GM19023 (cell line): ENCODE results near the gene ADRM1.

ENCODE experiments used
- ATAC-seq: cut with Tn5 transposase; IDR thresholded peaks from one replicate; pipeline ENCODE4 v1.9.1; 2021; ENCODE audit warnings: mild to moderate bottlenecking, moderate library complexity; ENCODE audit not compliant: unreplicated experiment

The ADRM1 gene

GRCh38 chr20:62277253-62277652 is 25.5 kb upstream of the ADRM1 start:
- no peak for ATAC-seq

- ATAC-seq = no peak
These were observed 22.5 kb upstream of the ADRM1 start for GRCh38 chr20:62280303-62280702.

- ATAC-seq = no peak
These were observed 21.4 kb upstream of the ADRM1 start for GRCh38 chr20:62281161-62281933.

DNA sequence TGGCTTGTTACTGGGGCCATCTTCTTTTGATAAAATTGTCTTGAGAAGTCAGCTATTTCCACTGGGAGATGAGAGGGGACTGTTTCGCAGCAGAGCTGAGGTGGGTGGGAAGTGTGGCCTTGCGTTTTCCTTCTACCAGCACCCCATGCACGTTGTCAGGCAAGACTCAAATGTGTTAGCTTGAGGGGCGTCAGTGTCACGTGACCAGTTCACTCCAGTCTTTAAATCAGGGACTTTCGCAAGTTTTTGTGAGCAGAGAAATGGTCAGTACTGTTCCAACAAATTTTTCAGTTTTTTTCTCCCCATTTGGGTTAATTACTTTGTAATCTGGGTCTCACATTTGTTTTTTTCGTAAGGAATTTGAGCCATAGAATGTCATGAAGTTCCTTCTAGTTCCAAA is 20.7 kb upstream of the ADRM1 start:
- ATAC-seq = no peak

- no peak for ATAC-seq
These were observed 19.8 kb upstream of the ADRM1 start for GRCh38 chr20:62282877-62283503.

- no peak for ATAC-seq
These were observed 18.3 kb upstream of the ADRM1 start for GRCh38 chr20:62284448-62284847.

- no peak for ATAC-seq
These were observed 17.6 kb upstream of the ADRM1 start for GRCh38 chr20:62285151-62285550.

- no peak for ATAC-seq
These were observed 17.1 kb upstream of the ADRM1 start for GRCh38 chr20:62285722-62286121.

DNA sequence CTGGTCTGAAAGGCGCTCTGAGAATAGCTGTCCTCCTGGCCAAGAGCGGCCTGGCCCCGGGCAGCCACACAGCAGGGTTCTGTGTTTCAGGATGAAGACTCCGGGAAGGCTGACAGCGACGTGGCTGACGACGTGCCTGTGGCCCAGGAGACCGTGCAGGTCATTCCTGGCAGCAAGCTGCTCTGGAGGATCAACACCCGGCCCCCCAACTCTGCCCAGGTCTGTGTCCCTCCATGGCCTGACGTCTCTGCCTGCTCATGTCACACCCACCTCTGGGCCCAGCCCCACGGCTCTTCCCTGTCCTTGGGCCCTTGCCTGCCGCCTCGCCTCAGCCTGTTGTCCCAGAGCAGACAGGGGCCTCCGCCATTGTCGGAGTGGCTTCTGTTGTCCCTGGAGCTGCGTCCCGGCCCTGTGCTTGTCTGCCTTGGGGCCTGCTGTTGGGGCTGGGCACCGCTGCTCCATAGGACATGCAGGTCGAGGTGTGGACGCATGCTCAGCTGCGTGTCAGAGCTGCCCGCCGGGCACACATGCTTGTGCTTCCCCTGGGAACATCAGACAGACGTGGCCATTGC is 16.2 kb upstream of the ADRM1 start:
- no peak for ATAC-seq

DNA sequence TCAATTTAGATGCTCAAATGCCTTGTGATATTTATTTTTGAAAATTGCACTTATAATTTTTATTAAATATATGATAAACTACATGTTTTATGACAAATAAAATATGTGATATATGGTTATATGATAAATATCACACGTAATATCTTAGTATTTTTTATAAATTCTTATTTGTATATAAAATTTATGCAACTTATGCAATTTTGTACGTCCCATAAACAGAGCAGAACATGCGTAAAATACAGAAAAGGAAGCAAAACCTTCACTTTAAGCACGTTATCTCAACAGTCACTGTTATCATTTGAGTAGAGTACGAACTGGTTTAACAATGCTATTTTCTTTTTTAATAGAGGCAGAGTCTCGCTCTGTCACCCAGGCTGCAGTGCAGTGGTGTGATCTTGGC is 15.7 kb upstream of the ADRM1 start:
- no peak for ATAC-seq

DNA sequence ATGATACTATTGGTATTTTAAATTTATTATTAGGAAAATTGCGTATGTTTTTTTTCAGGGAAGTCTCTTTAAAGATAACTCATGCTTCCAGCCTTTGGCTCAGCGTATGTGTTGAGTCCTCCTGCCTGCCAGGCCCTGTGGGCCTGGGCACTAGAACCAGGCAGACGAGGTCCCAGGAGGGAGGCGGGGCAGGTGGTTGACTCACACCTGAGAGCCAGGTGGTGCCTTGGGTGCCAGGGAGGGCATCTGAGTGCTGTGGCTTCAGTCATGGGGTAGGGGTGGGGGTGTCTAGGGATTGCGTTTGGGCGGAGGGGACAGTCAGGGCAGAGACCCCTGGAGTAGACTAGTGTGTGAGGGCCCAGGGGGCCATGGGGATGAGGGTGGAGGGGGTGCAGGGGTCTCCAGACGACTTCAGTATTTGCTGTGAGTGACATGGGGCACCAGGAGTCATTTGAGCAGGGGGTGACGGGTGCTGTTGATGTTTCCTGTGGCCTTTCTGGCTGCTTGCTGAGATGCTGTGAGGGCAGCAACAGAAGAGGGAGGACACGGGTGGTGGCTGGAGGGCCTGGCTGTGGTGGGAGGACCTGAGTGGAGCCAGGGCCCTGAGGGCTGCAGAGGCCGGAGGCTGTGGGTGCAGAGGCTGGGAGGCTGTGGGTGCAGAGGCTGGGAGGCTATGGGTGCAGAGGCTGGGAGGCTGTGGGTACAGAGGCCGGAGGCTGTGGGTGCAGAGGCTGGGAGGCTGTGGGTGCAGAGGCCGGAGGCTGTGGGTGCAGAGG is 14.8 kb upstream of the ADRM1 start:
- ATAC-seq = no peak

DNA sequence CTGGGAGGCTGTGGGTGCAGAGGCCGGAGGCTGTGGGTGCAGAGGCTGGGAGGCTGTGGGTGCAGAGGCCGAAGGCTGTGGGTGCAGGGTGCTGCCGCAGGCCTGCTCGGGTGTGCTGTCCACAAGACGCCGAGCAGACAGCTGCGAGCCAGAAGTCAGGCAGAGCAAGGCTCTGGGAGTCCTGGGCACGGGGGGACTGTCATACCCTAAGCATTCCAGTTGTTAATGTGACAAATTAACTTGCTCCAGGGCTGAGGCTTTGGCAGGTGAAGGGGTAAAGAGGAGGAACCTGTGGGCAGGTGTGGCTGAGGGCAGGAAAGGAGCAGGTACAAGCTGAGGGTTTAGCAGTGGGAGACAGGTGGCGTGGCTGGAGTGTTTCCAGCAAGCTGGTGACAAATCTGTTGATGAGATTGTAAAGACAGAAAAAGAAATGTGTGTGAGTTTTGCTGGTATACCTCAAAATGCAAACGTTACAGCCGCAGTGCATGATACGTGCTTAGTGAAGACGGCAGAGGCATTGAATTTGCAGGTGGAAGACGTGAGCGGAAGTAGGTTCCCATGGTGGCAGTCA is 14.2 kb upstream of the ADRM1 start:
- ATAC-seq = no peak

DNA sequence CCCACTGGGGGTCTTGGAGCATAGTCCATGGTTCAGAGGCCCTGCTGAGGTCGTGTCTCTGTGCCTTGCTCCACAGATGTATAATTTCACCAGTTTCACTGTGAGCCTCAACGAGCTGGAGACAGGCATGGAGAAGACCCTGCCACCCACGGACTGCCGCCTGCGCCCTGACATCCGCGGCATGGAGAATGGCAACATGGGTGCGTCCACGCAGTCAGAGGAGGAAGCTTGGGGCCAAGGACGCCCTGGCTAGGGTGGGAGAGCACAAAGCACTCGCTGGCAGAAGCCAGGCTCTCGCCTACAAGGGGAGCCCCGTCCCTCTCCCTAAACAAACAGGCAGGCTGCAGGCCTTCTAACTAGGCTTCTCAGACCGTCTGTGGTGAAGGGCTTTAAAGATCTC is 13.7 kb upstream of the ADRM1 start:
- ATAC-seq = no peak

- ATAC-seq = no peak
These were observed 12.9 kb upstream of the ADRM1 start for GRCh38 chr20:62289898-62290297.

DNA sequence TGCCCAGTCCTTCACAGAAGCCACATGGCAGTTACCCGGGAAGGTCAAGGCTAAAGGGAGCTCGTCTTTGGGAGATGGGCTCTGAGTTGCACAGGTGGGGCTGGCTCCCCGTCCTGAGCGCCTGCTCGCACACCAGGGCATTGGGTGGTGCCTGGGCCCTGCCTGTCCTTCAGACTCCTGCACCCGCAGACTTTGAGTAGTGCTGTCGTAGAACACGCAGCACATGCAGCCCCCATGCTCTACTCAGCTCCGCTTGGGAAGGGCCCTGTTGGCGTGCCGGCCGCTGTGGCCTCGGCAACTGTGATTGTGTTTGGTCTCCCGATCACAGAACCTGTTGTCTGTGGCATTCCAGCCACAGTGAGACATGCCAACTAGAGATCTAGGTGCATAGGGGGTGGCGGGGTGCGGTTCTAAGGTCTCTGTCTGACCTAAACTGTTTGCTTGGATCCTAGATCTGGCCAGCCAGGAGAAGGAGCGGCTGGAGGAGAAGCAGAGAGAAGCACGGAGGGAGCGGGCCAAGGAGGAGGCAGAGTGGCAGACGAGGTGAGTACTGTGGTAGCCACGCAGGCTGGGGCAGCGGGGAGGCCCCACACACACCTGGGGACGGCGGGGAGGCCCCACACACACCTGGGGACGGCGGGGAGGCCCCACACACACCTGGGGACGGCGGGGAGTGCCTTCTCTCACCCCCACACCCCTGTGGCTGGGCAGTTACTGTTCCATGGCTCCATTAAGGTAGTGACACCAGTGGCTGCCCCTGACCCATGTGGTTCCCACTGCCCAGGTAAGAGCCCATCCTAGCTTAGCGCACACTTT is 11.3 kb upstream of the ADRM1 start:
- ATAC-seq = no peak

DNA sequence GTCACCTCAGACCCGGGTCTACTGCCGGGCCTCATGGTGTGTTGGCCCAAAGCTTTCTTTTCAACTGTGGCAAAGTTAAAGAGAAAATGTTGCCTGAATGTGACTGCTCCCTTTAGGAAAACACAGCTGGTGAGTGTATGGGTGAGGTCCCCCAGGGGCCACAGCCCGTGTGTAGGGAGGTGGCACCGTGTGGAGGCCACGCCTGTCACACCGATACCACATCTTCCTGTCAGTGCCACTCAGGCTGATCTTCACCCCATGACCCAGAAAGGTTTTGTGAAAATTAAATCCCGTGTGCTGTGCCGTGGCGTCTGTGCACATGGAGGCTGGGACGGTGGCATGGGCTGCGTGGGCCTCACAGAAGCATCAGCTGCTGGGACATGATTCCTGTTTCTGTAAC is 10.7 kb upstream of the ADRM1 start:
- ATAC-seq = no peak

DNA sequence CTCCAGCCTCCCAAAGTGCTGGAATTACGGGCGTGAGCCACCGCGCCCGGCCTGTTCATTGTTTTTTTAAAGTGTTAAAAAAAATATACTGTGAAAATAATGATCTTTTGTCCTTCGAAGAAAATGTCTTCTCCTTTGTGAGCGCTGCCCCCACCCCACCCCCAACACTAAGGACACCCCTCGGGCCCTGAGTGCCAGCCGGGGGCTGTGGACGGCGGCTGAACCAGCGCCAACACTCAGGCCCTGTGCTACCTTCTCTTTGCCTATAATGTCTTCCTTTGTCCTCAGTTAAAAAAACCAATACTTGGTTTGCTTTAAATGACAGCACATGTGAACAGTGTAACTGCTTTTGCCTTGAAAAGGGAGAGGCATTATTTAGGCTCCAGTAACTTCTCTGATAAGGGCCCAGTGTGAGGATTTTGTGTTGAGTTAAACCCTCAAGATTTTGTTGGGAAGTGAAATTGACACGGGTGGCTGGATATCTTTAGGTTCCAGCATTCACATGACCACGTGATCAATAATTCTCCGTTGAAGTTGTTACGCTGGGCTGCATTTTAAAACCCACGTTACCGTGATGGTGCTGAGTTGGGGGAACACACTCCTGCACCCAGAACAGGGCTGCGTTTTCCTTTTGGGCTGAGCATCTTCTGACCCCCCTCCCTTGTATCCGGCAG is 9.5 kb upstream of the ADRM1 start:
- ATAC-seq = no peak

DNA sequence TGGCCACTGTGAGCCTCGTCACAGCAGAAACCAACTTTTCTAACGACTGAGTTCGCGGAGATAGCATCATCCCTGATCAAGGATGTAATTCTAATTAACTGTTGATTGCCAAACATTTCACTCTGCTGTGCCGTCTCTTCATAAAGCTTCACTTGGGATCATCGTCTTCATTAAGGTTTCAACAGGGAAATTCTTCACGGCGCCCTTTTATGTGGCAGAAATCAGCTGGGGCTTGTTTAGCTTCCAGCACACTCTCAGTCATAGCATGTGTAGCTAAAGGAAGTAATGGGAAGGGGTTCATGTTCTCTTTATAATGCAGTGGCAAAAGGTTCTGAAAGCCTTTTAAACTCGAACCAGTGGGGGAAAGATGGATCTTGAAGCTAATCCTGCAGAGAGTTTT is 8.9 kb upstream of the ADRM1 start:
- ATAC-seq = no peak

- ATAC-seq = no peak
These were observed 8.3 kb upstream of the ADRM1 start for GRCh38 chr20:62294516-62294915.
